Endothelial cell of umbilical vein (primary cell): ENCODE measurements around the gene ZSWIM6. TPM values are rescaled to one million over a fixed set of nuclear protein-coding genes. Genes with fewer than 3 reads are reported as not detected.

Experiments
- BruUV-seq: library from RNA; stranded (reverse); fragments of 400-500 nt; replicated peaks from 2 replicates; lab custom pipeline; 2021; lab: Mats Ljungman, UMichigan
- CTCF ChIA-PET: fragments of 300-600, 350-600 bp; sonication (Branson Sonifier 250); formaldehyde crosslinking; loops from one replicate; lab custom pipeline; 2021; ENCODE audit warnings: antibody characterized with exemption, inconsistent platforms; lab: Charles Lee
- POLR2A ChIA-PET: fragments of 300-600, 350-600 bp; sonication (Branson Sonifier 250); formaldehyde crosslinking; loops from one replicate; lab custom pipeline; 2021; ENCODE audit warnings: antibody characterized with exemption, inconsistent platforms; lab: Charles Lee
- DNase-seq: peaks from one replicate; pipeline ENCODE4 v3.0.0-alpha.2; 2011; ENCODE audit warnings: low read depth, low spot score
- FAIRE-seq: peaks from 2 replicates; lab custom pipeline; 2011; peaks lifted over from hg19 to GRCh38; lab: Jason Lieb, UNC
- H2AFZ ChIP-seq: 2 replicates; pipeline ENCODE4 v1.6.0; 2012; ENCODE audit warnings: low read depth, low read length, control low read depth, inconsistent platforms
- H3K27ac ChIP-seq: 2 replicates; pipeline ENCODE4 v1.5.1; 2011; ENCODE audit warnings: low read depth, mild to moderate bottlenecking, control low read depth, low read length, moderate library complexity; ENCODE audit not compliant: insufficient read depth
- H3K27me3 ChIP-seq, 2 experiments: 2 replicates each; pipeline versions ENCODE4 v1.6.0 to v1.6.1; 2011; ENCODE audit warnings: low read length in 2 of 2, mixed read lengths in 1 of 2; ENCODE audit not compliant: control insufficient read depth in 2 of 2, insufficient read depth in 2 of 2
- H3K36me3 ChIP-seq, 2 experiments: 2 replicates in 1 of 2; 3 replicates in 1 of 2; pipeline ENCODE4 v1.5.1; 2011; ENCODE audit warnings: low read length in 2 of 2, mild to moderate bottlenecking in 1 of 2, moderate library complexity in 1 of 2; ENCODE audit not compliant: control insufficient read depth in 2 of 2, insufficient read depth in 2 of 2; ENCODE audit errors: extremely low read depth in 1 of 2
- H3K4me1 ChIP-seq: 3 replicates; pipeline ENCODE4 v1.5.1; 2011; ENCODE audit warnings: mild to moderate bottlenecking, low read length; ENCODE audit not compliant: control insufficient read depth, insufficient read depth; ENCODE audit errors: extremely low read depth
- H3K4me2 ChIP-seq: 2 replicates; pipeline ENCODE4 v1.6.1; 2011; ENCODE audit warnings: low read length, control low read depth, mixed read lengths; ENCODE audit not compliant: insufficient read depth
- H3K4me3 ChIP-seq, 3 experiments: fragments of 200-600 bp in 1 of 3; sonication (generic), shearing (Covaris generic) in 1 of 3; replicated peaks in 1 of 3; 2 replicates each; pipeline ENCODE4 v1.5.1; 2011 to 2016; ENCODE audit warnings: control low read depth in 3 of 3, low read length in 3 of 3, mild to moderate bottlenecking in 2 of 3, inconsistent platforms in 1 of 3, low read depth in 1 of 3, moderate library complexity in 1 of 3; ENCODE audit not compliant: insufficient read depth in 1 of 3
- H3K79me2 ChIP-seq: 2 replicates; pipeline ENCODE4 v1.6.0; 2012; ENCODE audit warnings: low read length, inconsistent platforms; ENCODE audit not compliant: control insufficient read depth, insufficient read depth
- H3K9ac ChIP-seq: replicated peaks from 2 replicates; pipeline ENCODE3; 2011; ENCODE audit warnings: low read length, control low read depth; ENCODE audit not compliant: insufficient read depth; ENCODE audit errors: extremely low read depth
- H3K9me1 ChIP-seq: replicated peaks from 3 replicates; pipeline ENCODE4 v1.6.0; 2011; ENCODE audit warnings: mild to moderate bottlenecking, low read length; ENCODE audit not compliant: control insufficient read depth, insufficient read depth; ENCODE audit errors: extremely low read depth
- H3K9me3 ChIP-seq: replicated peaks from 2 replicates; pipeline ENCODE4 v1.5.1; 2012; ENCODE audit warnings: low read length, inconsistent platforms; ENCODE audit not compliant: control insufficient read depth, insufficient read depth
- H4K20me1 ChIP-seq: replicated peaks from 2 replicates; pipeline ENCODE3; 2011; ENCODE audit warnings: mild to moderate bottlenecking, low read length; ENCODE audit not compliant: control insufficient read depth, insufficient read depth; ENCODE audit errors: extremely low read depth
- EZH2 ChIP-seq: IDR thresholded peaks from 2 replicates; pipeline ENCODE4 v1.6.1; 2012; ENCODE audit warnings: borderline replicate concordance, low read depth, mild to moderate bottlenecking, moderate library complexity, low read length, inconsistent platforms; ENCODE audit not compliant: severe bottlenecking
- FOS ChIP-seq: IDR thresholded peaks from 2 replicates; pipeline ENCODE4 v1.6.1; 2011; ENCODE audit warnings: mild to moderate bottlenecking, low read length, moderate library complexity, borderline replicate concordance; ENCODE audit not compliant: insufficient read depth
- GATA2 ChIP-seq: IDR thresholded peaks from 2 replicates; pipeline ENCODE4 v1.7.0; 2011; ENCODE audit warnings: low read depth, mild to moderate bottlenecking, moderate library complexity, mixed read lengths, low read length; ENCODE audit not compliant: insufficient read length, insufficient read depth
- JUN ChIP-seq: IDR thresholded peaks from 2 replicates; pipeline ENCODE4 v1.6.1; 2011; ENCODE audit warnings: borderline replicate concordance, low read depth; ENCODE audit not compliant: insufficient read length, insufficient read depth
- MYC ChIP-seq: IDR thresholded peaks from one replicate; pipeline ENCODE4 v1.6.1; 2011; ENCODE audit warnings: mild to moderate bottlenecking, low read depth, low read length
- POLR2A ChIP-seq: IDR thresholded peaks from 2 replicates; pipeline ENCODE4 v1.6.1; 2012; ENCODE audit warnings: low read depth, mild to moderate bottlenecking, control low read depth, low read length
- POLR2AphosphoS5 ChIP-seq: IDR thresholded peaks from 2 replicates; pipeline ENCODE4 v1.6.1; 2012; ENCODE audit warnings: low read depth, mild to moderate bottlenecking, control low read depth, low read length, moderate library complexity; ENCODE audit not compliant: insufficient read depth
- dilution Hi-C: fragments of 300-500 bp; cut with MboI; formaldehyde crosslinking; loops from one replicate; pipeline ENCODE4 v1.15.0; 2019; ENCODE audit warnings: low sequenced_read_pairs; ENCODE audit not compliant: extremely low pct_ligation_motif_present
- intact Hi-C: fragments of 100-400 bp; cut with micrococcal nuclease; formaldehyde crosslinking; loops from one replicate; pipeline ENCODE4 v1.10.0; 2022
- polyA plus RNA-seq, 4 experiments: library from polyadenylated mRNA; depleted of rRNA in 3 of 4; stranded (reverse) in 3 of 4; unstranded in 1 of 4; fragments of >200 nt; gene quantifications; 2 replicates each; pipeline versions ENCODE4 v1.2.1 to v1.2.3, GENCODE V29; 2011 to 2012; ENCODE audit warnings: missing spikeins in 1 of 4
- total RNA-seq: library from RNA; stranded (reverse); gene quantifications from 2 replicates; pipeline ENCODE4 v1.2.3, GENCODE V29; 2021
- TF ChIP-seq, protein P1 (sequence below): IDR thresholded peaks from 2 replicates; pipeline ENCODE4 v1.6.1; 2011; ENCODE audit not compliant: insufficient read depth, insufficient read length
- TF ChIP-seq, protein P2 (sequence below), 2 donors: IDR thresholded peaks; 1 replicate in 1 of 2; 2 replicates in 1 of 2; pipeline ENCODE4 v1.5.1; 2011; ENCODE audit warnings: low read length in 2 of 2, mild to moderate bottlenecking in 2 of 2, moderate library complexity in 2 of 2, control low read depth in 1 of 2, inconsistent platforms in 1 of 2, low read depth in 1 of 2; ENCODE audit not compliant: insufficient read depth in 1 of 2; ENCODE audit errors: extremely low read depth in 1 of 2

Gene ZSWIM6
- total and polyA plus RNA-seq, 2 donors (not counting 3 experiments of a cell fraction or from before 2014, with no cell fraction given) = 14.9 to 25.3 TPM

DNA sequence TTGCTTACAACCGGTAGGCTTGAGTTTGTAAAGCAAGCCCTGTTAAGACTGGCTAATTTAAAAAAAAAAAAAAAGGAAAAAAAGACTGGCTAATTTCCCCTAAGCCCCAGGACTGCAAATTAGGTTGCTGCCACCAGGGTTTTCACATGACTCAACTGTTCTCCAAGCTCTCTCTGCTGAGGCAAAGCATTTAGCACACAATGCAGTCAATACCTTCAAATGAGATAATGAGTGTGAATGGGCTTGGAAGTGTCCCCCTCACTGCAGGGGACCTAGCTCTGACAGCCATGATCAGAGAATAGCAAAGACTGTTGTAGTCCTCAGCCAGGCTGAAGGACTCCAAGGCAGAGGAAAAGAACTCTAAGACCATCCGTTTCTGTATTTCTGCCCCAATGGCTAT, 42.8 kb upstream of the ZSWIM6 start:
- BruUV-seq = no TSS peak
- Histone ChIP-seq H3K4me2 (no peak overlapping the region), H3K27ac (no peak overlapping the region), H3K9me1 (no peaks in the 10 kb centered on the region), H3K79me2 (no peaks in the 10 kb centered on the region), H3K27me3 (no peaks in the 10 kb centered on the region), H3K9ac (no peak overlapping the region), H3K9me3 (no peaks in the 10 kb centered on the region), H4K20me1 (no peaks in the 10 kb centered on the region), H3K36me3 (no peaks in the 10 kb centered on the region), H3K4me3 (no peak overlapping the region), H2AFZ (peak overlapping the region; percentile 76), H3K4me1 (peaks cover 20% of the 10 kb centered on the region)
- POLR2A ChIA-PET = no interaction called here
- CTCF ChIA-PET = interaction anchor here (1.0 kb wide), 1 partner anchor 8 kb away, joined by 3 read pairs; no protein-coding TSS in a partner anchor
- intact Hi-C loops (no loop called here), dilution Hi-C loops (no loop called here)
- FAIRE-seq = peak; percentile 37
- no peak for DNase-seq
- TF ChIP-seq POLR2A (no peak), EZH2 (no peak), JUN (no peak), GATA2 (no peak), MYC (no peak), FOS (no peak), POLR2AphosphoS5 (no peak)
- TF ChIP-seq, protein P1, sequence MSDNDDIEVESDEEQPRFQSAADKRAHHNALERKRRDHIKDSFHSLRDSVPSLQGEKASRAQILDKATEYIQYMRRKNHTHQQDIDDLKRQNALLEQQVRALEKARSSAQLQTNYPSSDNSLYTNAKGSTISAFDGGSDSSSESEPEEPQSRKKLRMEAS = no peak
- TF ChIP-seq, protein P2, sequence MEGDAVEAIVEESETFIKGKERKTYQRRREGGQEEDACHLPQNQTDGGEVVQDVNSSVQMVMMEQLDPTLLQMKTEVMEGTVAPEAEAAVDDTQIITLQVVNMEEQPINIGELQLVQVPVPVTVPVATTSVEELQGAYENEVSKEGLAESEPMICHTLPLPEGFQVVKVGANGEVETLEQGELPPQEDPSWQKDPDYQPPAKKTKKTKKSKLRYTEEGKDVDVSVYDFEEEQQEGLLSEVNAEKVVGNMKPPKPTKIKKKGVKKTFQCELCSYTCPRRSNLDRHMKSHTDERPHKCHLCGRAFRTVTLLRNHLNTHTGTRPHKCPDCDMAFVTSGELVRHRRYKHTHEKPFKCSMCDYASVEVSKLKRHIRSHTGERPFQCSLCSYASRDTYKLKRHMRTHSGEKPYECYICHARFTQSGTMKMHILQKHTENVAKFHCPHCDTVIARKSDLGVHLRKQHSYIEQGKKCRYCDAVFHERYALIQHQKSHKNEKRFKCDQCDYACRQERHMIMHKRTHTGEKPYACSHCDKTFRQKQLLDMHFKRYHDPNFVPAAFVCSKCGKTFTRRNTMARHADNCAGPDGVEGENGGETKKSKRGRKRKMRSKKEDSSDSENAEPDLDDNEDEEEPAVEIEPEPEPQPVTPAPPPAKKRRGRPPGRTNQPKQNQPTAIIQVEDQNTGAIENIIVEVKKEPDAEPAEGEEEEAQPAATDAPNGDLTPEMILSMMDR (IDR thresholded peaks at IDR 0.05; ENCODE audit: extremely low read depth in 1 of 2, insufficient read depth in 1 of 2, low read depth in 1 of 2, low read length in 2 of 2) = no peak
